ENCODE data around the gene TMX2. TPM values are rescaled to one million over a fixed set of nuclear protein-coding genes. Genes with fewer than 3 reads are reported as not detected.

The TMX2 gene
- 78.9 TPM for polyA plus RNA-seq (2013, experiment 1 of 2)
- polyA plus RNA-seq (2013, experiment 2 of 2), result 70.8 TPM

DNA sequence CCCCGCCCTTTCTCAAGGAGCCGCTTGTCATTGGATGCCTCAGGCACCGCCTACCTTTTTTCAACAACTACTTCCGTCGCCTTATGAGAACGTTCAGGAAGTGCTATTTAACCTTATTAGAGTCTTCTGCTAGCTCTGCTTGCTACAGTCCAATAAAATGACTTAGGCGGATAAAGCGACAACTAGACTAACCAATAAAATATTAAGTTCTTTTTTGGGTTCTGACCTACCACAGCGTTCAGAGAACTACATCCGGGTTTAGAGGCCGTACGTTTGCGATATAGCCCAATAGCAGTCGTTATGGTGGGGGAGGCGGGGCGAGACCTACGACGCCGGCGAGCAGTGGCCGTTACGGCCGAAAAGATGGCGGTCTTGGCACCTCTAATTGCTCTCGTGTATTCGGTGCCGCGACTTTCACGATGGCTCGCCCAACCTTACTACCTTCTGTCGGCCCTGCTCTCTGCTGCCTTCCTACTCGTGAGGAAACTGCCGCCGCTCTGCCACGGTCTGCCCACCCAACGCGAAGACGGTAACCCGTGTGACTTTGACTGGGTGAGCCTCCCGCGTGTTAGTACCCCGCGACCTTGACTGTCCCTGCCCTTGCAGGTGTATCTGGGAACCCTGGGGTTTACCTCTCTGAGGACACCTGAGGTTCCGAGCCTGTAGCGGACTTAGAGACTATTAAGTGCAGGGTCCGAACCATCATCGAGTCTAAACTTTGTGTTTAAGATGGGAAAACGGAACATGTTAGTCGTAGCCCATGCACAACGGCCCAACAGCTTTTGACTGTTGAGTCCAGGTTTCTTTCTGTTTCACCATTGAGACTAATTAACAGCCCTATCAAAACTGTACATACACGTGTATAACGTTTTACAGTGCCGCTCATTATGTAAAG lies at the start of gene TMX2:
Gene TMX2 (plus strand): TSS at position 338 of the 895 bp plus-strand sequence. CDS start 26 bp downstream, at position 364.
- Histone ChIP-seq H3K4me1 (ENCODE audit: insufficient read depth, low read length) (peaks cover 3% of the 10 kb centered on the region; the same call in 1 of the 2 replicates), H3K9ac (ENCODE audit: low read depth, low read length) (peak within 1 kb of the TSS; percentile 92)
- WGBS, result under 1% methylated on average over 53 of the region's 53 CpGs

DNA sequence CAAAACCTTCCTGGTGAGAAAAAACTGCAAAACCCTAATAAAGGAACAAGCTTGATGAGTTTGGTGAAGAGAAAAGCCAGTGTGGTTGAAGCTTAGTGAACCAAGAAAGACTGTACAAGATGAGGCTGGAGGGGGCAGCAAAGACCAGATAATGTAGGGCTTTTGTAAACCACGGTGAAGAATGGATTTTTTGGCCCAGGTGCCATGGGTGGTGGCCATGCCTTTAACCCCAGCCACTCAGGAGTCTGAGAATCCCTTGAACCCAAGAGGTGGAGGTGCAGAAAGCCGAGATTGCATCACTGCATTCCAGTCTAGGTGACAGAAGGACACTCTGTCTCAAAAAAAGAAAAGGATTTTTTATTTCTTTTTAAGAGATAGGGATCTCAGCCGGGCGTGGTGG lies 49.5 kb upstream of the TMX2 start:
- Histone ChIP-seq H3K9ac (ENCODE audit: low read depth, low read length) (no peak overlapping the region), H3K36me3 (ENCODE audit: insufficient read depth, low read length) (peaks cover 31% of the 10 kb centered on the region), H3K4me3 (ENCODE audit: low read length) (no peak overlapping the region), H3K27ac (ENCODE audit: low read depth, low read length) (no peak overlapping the region), H3K27me3 (ENCODE audit: insufficient read depth, low read length) (no peaks in the 10 kb centered on the region), H3K9me3 (ENCODE audit: insufficient read depth, low read depth, low read length) (no peaks in the 10 kb centered on the region), H3K4me1 (ENCODE audit: insufficient read depth, low read length) (no peaks in the 10 kb centered on the region)
- WGBS, result 90% methylated on average over 4 of the region's 4 CpGs

More for the DNA sequence above, at the start of gene TMX2:
- Histone ChIP-seq H3K9me3 (ENCODE audit: insufficient read depth, low read depth, low read length) (no peaks in the 10 kb centered on the region), H3K36me3 (ENCODE audit: insufficient read depth, low read length) (peaks cover 10% of the 10 kb centered on the region), H3K4me3 (ENCODE audit: low read length) (peak within 1 kb of the TSS; percentile 95), H3K27ac (ENCODE audit: low read depth, low read length) (peak within 1 kb of the TSS; percentile 95), H3K27me3 (ENCODE audit: insufficient read depth, low read length) (no peaks in the 10 kb centered on the region)

DNA sequence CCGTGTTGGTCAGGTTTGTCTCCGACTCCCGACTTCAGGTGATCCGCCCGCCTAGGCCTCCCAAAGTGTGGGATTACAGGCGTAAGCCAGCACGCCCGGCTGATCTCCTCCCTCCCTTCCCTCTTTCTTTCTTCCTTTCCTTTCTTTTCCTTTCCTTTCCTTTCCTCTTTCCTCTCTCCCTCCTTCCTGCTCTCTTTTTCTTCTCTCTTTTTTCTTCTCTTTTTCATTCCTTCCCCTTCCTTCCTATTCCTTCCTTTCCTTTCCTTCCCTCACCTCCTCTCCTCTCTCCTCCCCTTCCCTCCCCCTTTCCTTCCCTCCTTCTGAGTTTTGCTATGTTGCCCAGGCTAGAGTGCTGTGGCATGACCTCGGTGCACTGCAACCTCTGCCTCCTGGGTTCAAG lies 48.4 kb upstream of the TMX2 start:
- Histone ChIP-seq H3K4me1 (ENCODE audit: insufficient read depth, low read length) (peaks cover 1% of the 10 kb centered on the region; the same call in 1 of the 2 replicates), H3K27me3 (ENCODE audit: insufficient read depth, low read length) (no peaks in the 10 kb centered on the region), H3K4me3 (ENCODE audit: low read length) (no peak overlapping the region), H3K27ac (ENCODE audit: low read depth, low read length) (no peak overlapping the region), H3K9me3 (ENCODE audit: insufficient read depth, low read depth, low read length) (no peaks in the 10 kb centered on the region), H3K36me3 (ENCODE audit: insufficient read depth, low read length) (peaks cover 31% of the 10 kb centered on the region), H3K9ac (ENCODE audit: low read depth, low read length) (no peak overlapping the region)
- 85% methylated on average over 9 of the region's 9 CpGs for WGBS

- peak overlapping the region; percentile 95 for H3K27ac ChIP-seq (ENCODE audit: low read depth, low read length)
- H3K4me1 ChIP-seq (ENCODE audit: insufficient read depth, low read length), result peaks cover 5% of the 10 kb centered on the region; the same call in 1 of the 2 replicates
- H3K36me3 ChIP-seq (ENCODE audit: insufficient read depth, low read length), result peaks cover 11% of the 10 kb centered on the region
- no peaks in the 10 kb centered on the region for H3K27me3 ChIP-seq (ENCODE audit: insufficient read depth, low read length)
- H3K9ac ChIP-seq (ENCODE audit: low read depth, low read length), result peak overlapping the region; percentile 98
- WGBS, result under 1% methylated on average over 28 of the region's 29 CpGs
- no peaks in the 10 kb centered on the region for H3K9me3 ChIP-seq (ENCODE audit: insufficient read depth, low read depth, low read length)
- H3K4me3 ChIP-seq (ENCODE audit: low read length), result peak overlapping the region; percentile 92
These were observed 45.2 kb upstream of the TMX2 start for GRCh38 chr11:57667117-57667735.

- H3K4me1 ChIP-seq (ENCODE audit: insufficient read depth, low read length), result peaks cover 5% of the 10 kb centered on the region; the same call in 1 of the 2 replicates
- peaks cover 14% of the 10 kb centered on the region for H3K36me3 ChIP-seq (ENCODE audit: insufficient read depth, low read length)
- no peaks in the 10 kb centered on the region for H3K9me3 ChIP-seq (ENCODE audit: insufficient read depth, low read depth, low read length)
- H3K4me3 ChIP-seq (ENCODE audit: low read length), result peak within 1 kb of the TSS; percentile 92
- peak within 1 kb of the TSS; percentile 98 for H3K9ac ChIP-seq (ENCODE audit: low read depth, low read length)
- H3K27me3 ChIP-seq (ENCODE audit: insufficient read depth, low read length), result no peaks in the 10 kb centered on the region
- H3K27ac ChIP-seq (ENCODE audit: low read depth, low read length), result peak within 1 kb of the TSS; percentile 95
- under 1% methylated on average over 96 of the region's 96 CpGs for WGBS
These were observed 44.5 kb upstream of the TMX2 start, which contains the start of gene ZDHHC5 for GRCh38 chr11:57667736-57668433. TSS of gene ZDHHC5 (plus strand) at chr11:57668114. CDS start at chr11:57673091, 4,977 bp downstream.

- peak overlapping the region; percentile 95 for H3K27ac ChIP-seq (ENCODE audit: low read depth, low read length)
- no peaks in the 10 kb centered on the region for H3K27me3 ChIP-seq (ENCODE audit: insufficient read depth, low read length)
- H3K9ac ChIP-seq (ENCODE audit: low read depth, low read length), result peak overlapping the region; percentile 98
- peaks cover 19% of the 10 kb centered on the region for H3K36me3 ChIP-seq (ENCODE audit: insufficient read depth, low read length)
- H3K4me1 ChIP-seq (ENCODE audit: insufficient read depth, low read length), result peaks cover 5% of the 10 kb centered on the region; the same call in 1 of the 2 replicates
- WGBS, result under 1% methylated on average over 31 of the region's 31 CpGs
- H3K4me3 ChIP-seq (ENCODE audit: low read length), result peak overlapping the region; percentile 92
- no peaks in the 10 kb centered on the region for H3K9me3 ChIP-seq (ENCODE audit: insufficient read depth, low read depth, low read length)
These were observed 44.0 kb upstream of the TMX2 start for GRCh38 chr11:57668434-57668782.

- H3K4me1 ChIP-seq (ENCODE audit: insufficient read depth, low read length), result peaks cover 17% of the 10 kb centered on the region; the same call in 1 of the 2 replicates
- H3K36me3 ChIP-seq (ENCODE audit: insufficient read depth, low read length), result peaks cover 66% of the 10 kb centered on the region
These were observed 38.1 kb upstream of the TMX2 start for GRCh38 chr11:57674251-57674650.

GRCh38 chr11:57675176-57675941 lies 37.0 kb upstream of the TMX2 start:
- Histone ChIP-seq H3K9ac (ENCODE audit: low read depth, low read length) (0 out of 2 replicates have a peak overlapping the region, but pooled peaks have one; percentile 5), H3K4me1 (ENCODE audit: insufficient read depth, low read length) (peaks cover 16% of the 10 kb centered on the region; the same call in 1 of the 2 replicates), H3K27ac (ENCODE audit: low read depth, low read length) (peak overlapping the region; percentile 23), H3K9me3 (ENCODE audit: insufficient read depth, low read depth, low read length) (no peaks in the 10 kb centered on the region), H3K27me3 (ENCODE audit: insufficient read depth, low read length) (no peaks in the 10 kb centered on the region), H3K36me3 (ENCODE audit: insufficient read depth, low read length) (peaks cover 66% of the 10 kb centered on the region), H3K4me3 (ENCODE audit: low read length) (no peak overlapping the region)
- 95% methylated on average over 3 of the region's 3 CpGs for WGBS

More at GRCh38 chr11:57674251-57674650, 38.1 kb upstream of the TMX2 start:
- Histone ChIP-seq H3K27ac (ENCODE audit: low read depth, low read length) (no peak overlapping the region), H3K9me3 (ENCODE audit: insufficient read depth, low read depth, low read length) (no peaks in the 10 kb centered on the region), H3K9ac (ENCODE audit: low read depth, low read length) (no peak overlapping the region), H3K4me3 (ENCODE audit: low read length) (no peak overlapping the region), H3K27me3 (ENCODE audit: insufficient read depth, low read length) (no peaks in the 10 kb centered on the region)

GRCh38 chr11:57679396-57679795 lies 33.0 kb upstream of the TMX2 start:
- Histone ChIP-seq H3K4me1 (ENCODE audit: insufficient read depth, low read length) (peaks cover 13% of the 10 kb centered on the region; the same call in 1 of the 2 replicates), H3K27me3 (ENCODE audit: insufficient read depth, low read length) (no peaks in the 10 kb centered on the region), H3K9me3 (ENCODE audit: insufficient read depth, low read depth, low read length) (no peaks in the 10 kb centered on the region), H3K4me3 (ENCODE audit: low read length) (no peak overlapping the region), H3K27ac (ENCODE audit: low read depth, low read length) (no peak overlapping the region), H3K36me3 (ENCODE audit: insufficient read depth, low read length) (peaks cover 74% of the 10 kb centered on the region), H3K9ac (ENCODE audit: low read depth, low read length) (no peak overlapping the region)
- 97% methylated on average over 4 of the region's 4 CpGs for WGBS

GRCh38 chr11:57680552-57680874 lies 31.9 kb upstream of the TMX2 start:
- Histone ChIP-seq H3K36me3 (ENCODE audit: insufficient read depth, low read length) (peaks cover 72% of the 10 kb centered on the region), H3K4me1 (ENCODE audit: insufficient read depth, low read length) (peaks cover 6% of the 10 kb centered on the region; the same call in 1 of the 2 replicates), H3K4me3 (ENCODE audit: low read length) (no peak overlapping the region), H3K9me3 (ENCODE audit: insufficient read depth, low read depth, low read length) (no peaks in the 10 kb centered on the region), H3K27me3 (ENCODE audit: insufficient read depth, low read length) (no peaks in the 10 kb centered on the region), H3K9ac (ENCODE audit: low read depth, low read length) (no peak overlapping the region), H3K27ac (ENCODE audit: low read depth, low read length) (no peak overlapping the region)
- no CpG with 5 or more reads among the region's 2 CpGs for WGBS

Measured in HUES64 (cell line).